Measurements from ENCODE around the gene GJE1.
"Not testable (repeated sequence)": the region's sequence is repeated elsewhere in the genome, so short reads cannot be mapped to it uniquely, and the experiment has no call there.

Gene GJE1

DNA sequence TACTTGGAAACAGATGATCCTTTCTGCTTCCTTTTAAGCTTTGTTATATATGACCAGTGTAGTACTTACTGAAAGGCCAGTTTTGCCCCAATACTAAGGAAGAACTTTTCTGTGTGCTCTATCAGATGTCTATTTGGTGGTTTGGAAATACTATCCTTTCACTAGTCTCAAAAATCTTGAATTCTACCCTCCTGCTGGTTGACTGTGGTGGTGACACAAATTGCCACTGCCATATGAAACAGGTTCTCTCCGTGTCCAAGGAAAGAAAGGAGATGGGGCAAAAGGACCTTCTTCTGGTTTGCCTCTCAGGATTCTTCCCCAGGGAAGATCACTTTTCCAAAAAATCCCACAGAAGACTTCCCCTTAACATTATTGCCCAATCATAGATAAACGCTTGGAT is 6.2 kb downstream of the GJE1 start:
- Histone ChIP-seq H3K27me3 (ENCODE audit: control insufficient read depth, insufficient read depth, low read length) (no peaks in the 10 kb centered on the region), H3K9ac (ENCODE audit: low read length) (no peak overlapping the region), H3K27ac (ENCODE audit: low read depth, low read length) (no peak overlapping the region), H3K36me3 (ENCODE audit: control insufficient read depth, insufficient read depth, low read length) (no peaks in the 10 kb centered on the region), H3K4me3 (ENCODE audit: low read depth, low read length) (no peak overlapping the region), H3K4me1 (ENCODE audit: control insufficient read depth, insufficient read depth, low read length) (no peaks in the 10 kb centered on the region), H3K9me3 (ENCODE audit: control insufficient read depth, insufficient read depth, low read depth, low read length) (no peaks in the 10 kb centered on the region)

GRCh38 chr6:142141531-142141930 is 8.8 kb downstream of the GJE1 start:
- not testable (repeated sequence) for H3K27ac ChIP-seq (ENCODE audit: low read depth, low read length); H3K4me1 ChIP-seq (ENCODE audit: control insufficient read depth, insufficient read depth, low read length); H3K9me3 ChIP-seq (ENCODE audit: control insufficient read depth, insufficient read depth, low read depth, low read length); H3K4me3 ChIP-seq (ENCODE audit: low read depth, low read length); H3K36me3 ChIP-seq (ENCODE audit: control insufficient read depth, insufficient read depth, low read length); H3K9ac ChIP-seq (ENCODE audit: low read length); H3K27me3 ChIP-seq (ENCODE audit: control insufficient read depth, insufficient read depth, low read length)

DNA sequence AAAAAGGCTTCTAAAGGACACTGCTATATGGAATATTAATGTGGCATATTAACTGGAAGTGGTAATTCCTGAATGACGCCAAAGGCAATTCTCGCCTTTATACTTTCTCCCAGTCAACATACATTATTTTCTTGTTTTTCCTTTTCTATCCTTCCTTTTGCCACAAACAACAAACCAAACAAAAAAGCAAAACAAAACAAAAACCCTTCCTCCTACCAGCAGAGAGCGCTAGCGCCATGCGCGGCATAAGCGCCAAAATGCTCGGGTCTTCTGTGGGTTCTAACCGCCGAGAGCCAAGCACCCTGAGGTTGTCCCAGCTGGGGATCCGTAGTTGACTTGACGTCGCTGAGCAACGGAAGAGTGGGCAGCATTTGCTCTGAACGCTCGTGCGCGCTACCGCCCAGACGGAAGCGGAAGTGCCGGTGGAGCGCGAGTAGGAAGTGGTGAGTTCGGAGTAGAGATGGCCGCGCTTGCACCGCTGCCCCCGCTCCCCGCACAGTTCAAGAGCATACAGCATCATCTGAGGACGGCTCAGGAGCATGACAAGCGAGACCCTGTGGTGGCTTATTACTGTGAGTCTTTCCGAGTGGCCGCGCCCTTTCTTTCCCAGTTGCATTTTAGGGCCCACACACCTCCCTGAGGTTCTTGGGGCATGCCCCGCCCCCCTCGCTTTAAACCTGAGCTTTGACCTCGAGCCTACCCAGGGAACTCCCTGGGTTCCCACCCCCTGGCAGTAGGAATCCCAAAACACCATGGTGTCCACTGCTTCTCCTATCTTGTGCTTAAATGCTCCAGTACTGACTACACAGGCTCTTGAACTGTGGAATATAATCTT is 14.3 kb downstream of the GJE1 start, which contains the start of the genes NMBR and VTA1:
Gene NMBR (minus strand): TSS at position 295 of the 835 bp plus-strand sequence. CDS start 58,464 bp downstream, outside the sequence.
Gene VTA1 (plus strand): TSS at position 436 of the 835 bp plus-strand sequence. CDS start 25 bp downstream, at position 461.
- Histone ChIP-seq H3K9me3 (ENCODE audit: control insufficient read depth, insufficient read depth, low read depth, low read length) (no peaks in the 10 kb centered on the region), H3K4me3 (ENCODE audit: low read depth, low read length) (peak within 1 kb of the TSS; percentile 90), H3K9ac (ENCODE audit: low read length) (peak within 1 kb of the TSS; percentile 69), H3K36me3 (ENCODE audit: control insufficient read depth, insufficient read depth, low read length) (no peaks in the 10 kb centered on the region), H3K4me1 (ENCODE audit: control insufficient read depth, insufficient read depth, low read length) (peaks cover 19% of the 10 kb centered on the region), H3K27ac (ENCODE audit: low read depth, low read length) (no peak within 1 kb of the TSS; the same call in 1 of the 2 replicates), H3K27me3 (ENCODE audit: control insufficient read depth, insufficient read depth, low read length) (no peaks in the 10 kb centered on the region)

DNA sequence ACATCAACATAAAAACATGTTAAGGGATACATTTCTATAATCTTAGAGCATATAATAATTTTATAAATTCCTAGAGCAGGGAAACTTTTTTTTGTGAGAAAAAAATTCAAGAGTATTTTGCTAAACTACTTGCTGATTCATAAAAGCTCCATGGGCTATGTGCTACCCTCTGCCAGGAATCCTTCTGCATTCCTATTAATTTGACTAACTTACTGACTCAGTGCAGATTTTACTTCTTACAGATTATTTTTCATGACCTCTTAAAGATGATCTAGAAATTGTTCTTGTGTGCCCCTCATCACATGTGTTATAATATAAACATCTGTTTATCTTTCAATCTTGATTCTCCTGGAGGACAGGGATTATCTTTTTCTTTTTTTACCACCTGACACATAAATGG is 20.0 kb downstream of the GJE1 start:
- H3K9me3 ChIP-seq (ENCODE audit: control insufficient read depth, insufficient read depth, low read depth, low read length), result no peaks in the 10 kb centered on the region
- peaks cover 38% of the 10 kb centered on the region for H3K4me1 ChIP-seq (ENCODE audit: control insufficient read depth, insufficient read depth, low read length)
- no peaks in the 10 kb centered on the region for H3K36me3 ChIP-seq (ENCODE audit: control insufficient read depth, insufficient read depth, low read length)
- H3K27ac ChIP-seq (ENCODE audit: low read depth, low read length), result no peak overlapping the region
- no peaks in the 10 kb centered on the region for H3K27me3 ChIP-seq (ENCODE audit: control insufficient read depth, insufficient read depth, low read length)
- no peak overlapping the region for H3K4me3 ChIP-seq (ENCODE audit: low read depth, low read length)
- no peak overlapping the region for H3K9ac ChIP-seq (ENCODE audit: low read length)

DNA sequence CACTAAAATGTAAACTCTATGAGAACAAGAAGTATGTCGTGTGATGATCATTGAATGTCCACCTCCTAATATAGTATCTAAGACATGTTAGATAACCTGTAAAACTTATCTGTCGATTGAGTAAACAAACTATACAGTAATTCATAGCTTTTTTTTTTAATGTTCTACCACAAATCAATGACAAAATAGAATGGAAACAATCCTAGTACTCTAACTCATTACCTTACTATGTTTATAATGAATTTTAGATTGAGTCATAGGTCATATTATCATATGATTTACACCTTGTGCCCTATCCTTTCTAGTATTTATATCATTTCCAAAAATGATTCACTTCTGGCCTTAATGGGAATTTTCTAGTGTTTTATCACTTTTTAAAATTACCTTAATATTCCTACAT is 20.5 kb downstream of the GJE1 start:
- Histone ChIP-seq H3K4me1 (ENCODE audit: control insufficient read depth, insufficient read depth, low read length) (peaks cover 34% of the 10 kb centered on the region), H3K27ac (ENCODE audit: low read depth, low read length) (no peak overlapping the region), H3K27me3 (ENCODE audit: control insufficient read depth, insufficient read depth, low read length) (no peaks in the 10 kb centered on the region)

GRCh38 chr6:142154336-142154735 is 21.6 kb downstream of the GJE1 start:
- H3K36me3 ChIP-seq (ENCODE audit: control insufficient read depth, insufficient read depth, low read length), result no peaks in the 10 kb centered on the region
- no peak overlapping the region for H3K4me3 ChIP-seq (ENCODE audit: low read depth, low read length)
- peaks cover 23% of the 10 kb centered on the region for H3K4me1 ChIP-seq (ENCODE audit: control insufficient read depth, insufficient read depth, low read length)
- 0 out of 2 replicates have a peak overlapping the region, but pooled peaks have one; percentile 26 for H3K27ac ChIP-seq (ENCODE audit: low read depth, low read length)
- no peaks in the 10 kb centered on the region for H3K27me3 ChIP-seq (ENCODE audit: control insufficient read depth, insufficient read depth, low read length)
- no peaks in the 10 kb centered on the region for H3K9me3 ChIP-seq (ENCODE audit: control insufficient read depth, insufficient read depth, low read depth, low read length)
- no peak overlapping the region for H3K9ac ChIP-seq (ENCODE audit: low read length)

More for the DNA sequence above, 20.5 kb downstream of the GJE1 start:
- H3K9me3 ChIP-seq (ENCODE audit: control insufficient read depth, insufficient read depth, low read depth, low read length), result no peaks in the 10 kb centered on the region
- H3K9ac ChIP-seq (ENCODE audit: low read length), result no peak overlapping the region
- H3K36me3 ChIP-seq (ENCODE audit: control insufficient read depth, insufficient read depth, low read length), result no peaks in the 10 kb centered on the region
- no peak overlapping the region for H3K4me3 ChIP-seq (ENCODE audit: low read depth, low read length)

GRCh38 chr6:142155091-142155490 is 22.4 kb downstream of the GJE1 start:
- H3K4me1 ChIP-seq (ENCODE audit: control insufficient read depth, insufficient read depth, low read length), result peaks cover 19% of the 10 kb centered on the region
- H3K9me3 ChIP-seq (ENCODE audit: control insufficient read depth, insufficient read depth, low read depth, low read length), result no peaks in the 10 kb centered on the region
- H3K27ac ChIP-seq (ENCODE audit: low read depth, low read length), result peak overlapping the region; percentile 76
- H3K36me3 ChIP-seq (ENCODE audit: control insufficient read depth, insufficient read depth, low read length), result no peaks in the 10 kb centered on the region
- H3K9ac ChIP-seq (ENCODE audit: low read length), result no peak overlapping the region
- no peaks in the 10 kb centered on the region for H3K27me3 ChIP-seq (ENCODE audit: control insufficient read depth, insufficient read depth, low read length)
- peak overlapping the region; percentile 2; the same call in 1 of the 2 replicates for H3K4me3 ChIP-seq (ENCODE audit: low read depth, low read length)

GRCh38 chr6:142155895-142156757 is 23.4 kb downstream of the GJE1 start:
- Histone ChIP-seq H3K4me3 (ENCODE audit: low read depth, low read length) (peak overlapping the region; percentile 2), H3K9me3 (ENCODE audit: control insufficient read depth, insufficient read depth, low read depth, low read length) (no peaks in the 10 kb centered on the region), H3K27me3 (ENCODE audit: control insufficient read depth, insufficient read depth, low read length) (no peaks in the 10 kb centered on the region), H3K4me1 (ENCODE audit: control insufficient read depth, insufficient read depth, low read length) (peaks cover 19% of the 10 kb centered on the region), H3K27ac (ENCODE audit: low read depth, low read length) (peak overlapping the region; percentile 76), H3K9ac (ENCODE audit: low read length) (peak overlapping the region; percentile 24), H3K36me3 (ENCODE audit: control insufficient read depth, insufficient read depth, low read length) (no peaks in the 10 kb centered on the region)

DNA sequence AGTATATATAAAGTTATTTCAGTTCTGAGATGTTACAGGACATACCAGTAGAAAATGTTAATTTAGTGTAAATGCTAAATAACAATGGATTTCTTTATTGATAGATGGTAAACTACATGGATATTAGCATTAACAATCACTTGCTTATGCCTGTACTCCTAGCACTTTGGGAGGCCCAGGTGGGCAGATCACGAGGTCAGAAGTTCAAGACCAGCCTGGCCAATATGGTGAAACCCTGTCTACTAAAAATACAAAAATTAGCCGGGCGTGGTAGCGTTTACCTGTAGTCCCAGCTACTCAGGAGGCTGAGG is 24.0 kb downstream of the GJE1 start:
- not testable (repeated sequence) for H3K9ac ChIP-seq (ENCODE audit: low read length); H3K36me3 ChIP-seq (ENCODE audit: control insufficient read depth, insufficient read depth, low read length); H3K27ac ChIP-seq (ENCODE audit: low read depth, low read length); H3K4me3 ChIP-seq (ENCODE audit: low read depth, low read length); H3K27me3 ChIP-seq (ENCODE audit: control insufficient read depth, insufficient read depth, low read length); H3K9me3 ChIP-seq (ENCODE audit: control insufficient read depth, insufficient read depth, low read depth, low read length)
- H3K4me1 ChIP-seq (ENCODE audit: control insufficient read depth, insufficient read depth, low read length), result peaks cover 19% of the 10 kb centered on the region

DNA sequence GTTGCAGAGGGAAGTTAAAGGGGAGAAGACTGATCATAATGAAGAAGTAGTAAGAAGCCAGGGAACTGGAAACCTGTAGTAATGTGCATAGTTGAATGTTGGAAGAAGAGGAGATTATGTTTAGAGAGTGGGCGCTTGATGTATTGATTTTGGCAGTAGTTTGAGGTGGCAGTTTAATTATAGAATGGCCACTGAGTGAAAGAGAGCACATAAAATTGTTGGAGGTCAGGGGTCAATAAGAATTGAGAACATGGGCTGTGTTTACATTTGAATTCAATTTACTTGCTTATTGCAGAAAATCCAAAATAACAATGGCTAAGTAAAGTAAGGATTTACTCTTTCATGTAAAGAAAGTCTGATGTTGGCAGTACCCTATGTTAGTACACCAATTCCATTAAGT is 30.1 kb downstream of the GJE1 start:
- peaks cover 18% of the 10 kb centered on the region for H3K36me3 ChIP-seq (ENCODE audit: control insufficient read depth, insufficient read depth, low read length)
- no peaks in the 10 kb centered on the region for H3K9me3 ChIP-seq (ENCODE audit: control insufficient read depth, insufficient read depth, low read depth, low read length)
- no peaks in the 10 kb centered on the region for H3K27me3 ChIP-seq (ENCODE audit: control insufficient read depth, insufficient read depth, low read length)
- H3K27ac ChIP-seq (ENCODE audit: low read depth, low read length), result no peak overlapping the region
- H3K9ac ChIP-seq (ENCODE audit: low read length), result no peak overlapping the region
- no peak overlapping the region for H3K4me3 ChIP-seq (ENCODE audit: low read depth, low read length)
- H3K4me1 ChIP-seq (ENCODE audit: control insufficient read depth, insufficient read depth, low read length), result peaks cover 4% of the 10 kb centered on the region; the same call in 1 of the 2 replicates

GRCh38 chr6:142165227-142165626 is 32.5 kb downstream of the GJE1 start:
- peaks cover 32% of the 10 kb centered on the region for H3K36me3 ChIP-seq (ENCODE audit: control insufficient read depth, insufficient read depth, low read length)

More at GRCh38 chr6:142165227-142165626, 32.5 kb downstream of the GJE1 start:
- no peak overlapping the region for H3K27ac ChIP-seq (ENCODE audit: low read depth, low read length)
- peaks cover 4% of the 10 kb centered on the region; the same call in 1 of the 2 replicates for H3K4me1 ChIP-seq (ENCODE audit: control insufficient read depth, insufficient read depth, low read length)
- H3K9ac ChIP-seq (ENCODE audit: low read length), result no peak overlapping the region
- no peak overlapping the region for H3K4me3 ChIP-seq (ENCODE audit: low read depth, low read length)
- no peaks in the 10 kb centered on the region for H3K27me3 ChIP-seq (ENCODE audit: control insufficient read depth, insufficient read depth, low read length)
- H3K9me3 ChIP-seq (ENCODE audit: control insufficient read depth, insufficient read depth, low read depth, low read length), result no peaks in the 10 kb centered on the region
